ENCODE data around the gene CIT.
A peak's percentile ranks its signal among the peaks of the same experiment; 100 is the strongest.

The CIT gene

GRCh38 chr12:119692997-119693396 is 184.1 kb downstream of the CIT start:
- DNase-seq: peak; percentile 93

- no peak for DNase-seq
Observed at GRCh38 chr12:119692410-119692809, 184.7 kb downstream of the CIT start.

- DNase-seq: no peak
Observed at GRCh38 chr12:119691202-119691810, 185.8 kb downstream of the CIT start.

- DNase-seq: no peak
Observed at GRCh38 chr12:119689935-119690500, 187.1 kb downstream of the CIT start.

- no peak for DNase-seq
Observed at GRCh38 chr12:119687879-119688278, 189.2 kb downstream of the CIT start.

GRCh38 chr12:119687406-119687805 is 189.7 kb downstream of the CIT start:
- DNase-seq: no peak

- no peak for DNase-seq
Observed at GRCh38 chr12:119686776-119687175, 190.3 kb downstream of the CIT start.

- DNase-seq: no peak
Observed at GRCh38 chr12:119686355-119686754, 190.8 kb downstream of the CIT start.

- no peak for DNase-seq
Observed at GRCh38 chr12:119685375-119685774, 191.7 kb downstream of the CIT start.

- DNase-seq: no peak
Observed at GRCh38 chr12:119684711-119685369, 192.3 kb downstream of the CIT start.

GRCh38 chr12:119683816-119684215 is 193.3 kb downstream of the CIT start:
- no peak for DNase-seq

GRCh38 chr12:119683413-119683812 is 193.7 kb downstream of the CIT start:
- no peak for DNase-seq

- DNase-seq: no peak
Observed at GRCh38 chr12:119682639-119683252, 194.4 kb downstream of the CIT start.

- DNase-seq: no peak
Observed at GRCh38 chr12:119681728-119682638, 195.1 kb downstream of the CIT start.

GRCh38 chr12:119681111-119681510 is 196.0 kb downstream of the CIT start:
- DNase-seq: no peak

GRCh38 chr12:119679490-119679889 is 197.6 kb downstream of the CIT start:
- no peak for DNase-seq

- DNase-seq: no peak
Observed at GRCh38 chr12:119679081-119679480, 198.0 kb downstream of the CIT start.

GRCh38 chr12:119678459-119678858 is 198.7 kb downstream of the CIT start:
- no peak for DNase-seq

GRCh38 chr12:119676573-119676972 is 200.5 kb downstream of the CIT start:
- no peak for DNase-seq

- DNase-seq: no peak
Observed at GRCh38 chr12:119676022-119676421, 201.1 kb downstream of the CIT start.

GRCh38 chr12:119674560-119674959 is 202.6 kb downstream of the CIT start:
- no peak for DNase-seq

GRCh38 chr12:119673634-119674033 is 203.5 kb downstream of the CIT start:
- DNase-seq: no peak

GRCh38 chr12:119672194-119672593 is 204.9 kb downstream of the CIT start:
- DNase-seq: no peak

All from NCI-H226 (cell line).